CD1c-positive myeloid dendritic cell (primary cell): ENCODE data around the gene GOLGA6B.
"Not testable (repeated sequence)": the region's sequence is repeated elsewhere in the genome, so short reads cannot be mapped to it uniquely, and the experiment has no call there.

Experiments
- DNase-seq: peaks from one replicate; pipeline ENCODE4 v3.0.0-alpha.2; 2016; ENCODE audit errors: extremely low spot score

Gene GOLGA6B

DNA sequence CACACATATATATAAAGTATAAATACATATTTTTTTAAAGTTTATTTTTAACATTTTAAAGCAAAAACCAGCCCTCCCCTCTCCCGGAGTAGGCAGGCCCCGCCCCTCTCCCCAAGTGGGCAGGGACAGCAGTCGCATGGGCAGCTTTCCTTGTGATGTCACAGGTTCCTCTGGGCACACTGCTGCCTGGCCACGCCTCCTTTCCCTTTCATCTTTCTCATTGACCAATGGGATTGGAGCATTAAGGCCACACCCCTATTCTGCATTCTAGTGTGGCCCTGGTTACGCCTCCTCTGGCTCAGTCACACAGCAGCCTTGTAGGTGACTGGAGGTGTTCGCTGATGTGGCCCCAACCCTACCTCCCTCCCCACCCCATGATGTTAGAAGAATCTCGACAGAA lies at the start of gene GOLGA6B:
Gene GOLGA6B, plus strand, starts transcription at position 301 of the 400 bp plus-strand sequence. Its CDS starts 41 bp downstream, at position 342.
- DNase-seq, result not testable (repeated sequence)

DNA sequence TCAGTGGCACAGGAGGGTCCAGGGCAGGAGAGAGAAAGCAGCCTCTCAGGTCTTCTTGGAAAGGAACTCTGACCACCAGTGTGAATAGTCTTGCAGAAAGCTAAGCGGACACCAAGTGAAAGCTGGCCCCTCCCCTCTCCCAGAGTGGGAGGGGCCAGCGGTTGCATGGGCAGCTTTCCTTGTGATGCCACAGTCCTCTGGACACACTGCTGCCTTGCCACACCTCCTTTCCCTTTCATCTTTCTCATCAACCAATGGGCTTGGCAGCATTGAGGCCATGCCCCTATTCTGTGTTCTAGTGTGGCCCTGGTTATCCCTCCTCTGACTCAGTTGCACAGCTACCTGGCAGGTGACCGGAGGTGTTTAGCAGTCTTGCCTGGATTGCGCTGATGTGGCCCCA lies 49.7 kb upstream of the GOLGA6B start:
- DNase-seq, result no peak

DNA sequence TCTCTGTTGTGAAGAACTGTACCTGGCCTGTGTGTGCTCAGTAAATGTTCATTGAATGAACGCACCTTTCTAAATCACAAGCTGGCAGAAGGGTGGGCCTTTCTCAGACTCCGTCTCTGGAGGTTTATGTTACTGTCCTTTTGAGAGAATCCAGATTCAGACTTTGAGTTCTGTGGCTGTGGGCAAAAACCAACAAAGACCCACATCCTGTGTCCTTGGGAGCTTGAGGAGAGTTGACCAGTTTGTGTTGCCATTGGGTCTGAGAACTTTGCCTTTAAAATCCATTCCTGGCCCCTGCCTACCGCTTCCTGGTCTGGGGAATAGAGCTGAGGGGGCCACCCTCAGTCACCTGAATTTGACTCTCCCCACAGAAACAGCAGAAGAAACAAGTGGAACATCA lies 46.4 kb upstream of the GOLGA6B start:
- DNase-seq, result not testable (repeated sequence)

DNA sequence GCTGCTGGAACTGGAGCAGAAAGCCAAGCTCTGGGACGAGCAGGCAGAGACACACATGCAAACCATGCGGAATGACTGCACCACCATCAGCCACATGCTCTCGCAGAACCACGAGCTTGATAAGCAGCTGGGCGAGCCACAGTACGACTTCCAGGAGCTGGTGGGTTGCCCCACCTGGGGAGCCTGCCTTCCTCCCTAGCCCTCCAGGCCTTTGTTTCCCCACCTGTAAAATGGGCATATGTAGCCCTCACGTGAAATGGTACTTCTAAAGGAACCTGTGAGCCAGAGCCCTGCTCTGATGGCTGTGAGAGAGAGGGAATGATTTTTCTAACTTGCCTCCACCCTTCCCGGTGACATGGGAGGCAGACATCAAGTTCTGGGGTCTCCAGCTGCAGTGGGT lies 44.6 kb upstream of the GOLGA6B start:
- DNase-seq, result no peak

DNA sequence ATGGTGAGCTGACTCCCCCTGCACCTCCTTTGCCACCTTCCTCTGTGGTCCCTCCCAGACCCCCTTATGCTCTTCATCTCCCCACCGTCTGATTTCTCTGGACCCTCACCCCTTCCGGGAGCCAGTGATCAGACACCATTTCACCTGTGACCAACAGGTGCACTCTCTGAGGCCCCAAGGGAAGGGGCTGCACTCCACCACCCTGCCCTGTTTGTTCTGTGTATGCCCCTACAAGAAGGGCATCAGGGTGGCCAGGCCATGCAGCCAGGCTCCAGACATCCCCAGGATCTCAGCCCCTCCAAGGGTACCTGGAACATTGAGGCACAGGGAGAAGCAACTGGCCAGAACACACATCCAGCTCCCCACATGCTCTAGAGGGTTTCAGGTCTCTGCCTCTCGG lies 42.2 kb upstream of the GOLGA6B start:
- DNase-seq, result not testable (repeated sequence)

DNA sequence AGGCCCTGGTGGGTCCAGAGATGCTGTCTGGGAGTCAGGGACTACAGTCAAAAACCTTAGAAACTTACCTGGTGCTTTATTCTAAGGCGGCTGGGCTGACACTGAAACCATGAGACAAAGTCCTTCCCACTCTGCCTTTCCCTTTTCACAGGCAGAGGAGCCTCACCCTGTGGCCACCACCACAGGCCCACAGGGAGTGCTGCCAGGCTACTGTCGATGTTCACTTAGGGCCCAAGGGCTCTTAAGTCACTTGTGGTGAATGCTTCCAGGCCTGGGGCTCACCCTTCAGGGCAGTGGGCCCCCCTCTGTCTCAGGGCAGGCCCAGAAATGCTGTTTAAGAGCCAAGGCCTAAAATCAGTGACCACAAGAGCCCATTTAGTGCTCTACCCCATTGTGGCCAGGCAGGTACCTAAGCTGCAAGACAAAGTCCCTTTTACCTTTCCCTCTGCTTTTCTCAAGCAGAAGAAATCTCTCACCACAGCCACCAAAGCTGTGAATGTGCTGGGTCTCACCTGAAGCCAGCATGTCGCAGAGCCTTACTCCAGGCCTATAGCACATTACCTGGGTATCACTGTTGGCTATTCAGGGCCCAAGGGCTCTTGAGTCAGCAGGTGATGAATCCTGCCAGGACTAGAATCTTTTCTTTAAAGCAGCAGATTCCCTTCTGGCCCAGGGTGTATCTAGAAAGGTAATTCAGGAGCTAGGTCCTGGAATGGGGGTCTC lies 39.5 kb upstream of the GOLGA6B start:
- DNase-seq, result no peak

GRCh38 chr15:72615533-72616233 lies 38.8 kb upstream of the GOLGA6B start:
- not testable (repeated sequence) for DNase-seq

- DNase-seq, result no peak
Observed at GRCh38 chr15:72616491-72617210, 37.8 kb upstream of the GOLGA6B start.

- not testable (repeated sequence) for DNase-seq
Observed at GRCh38 chr15:72623854-72624253, 30.6 kb upstream of the GOLGA6B start.

DNA sequence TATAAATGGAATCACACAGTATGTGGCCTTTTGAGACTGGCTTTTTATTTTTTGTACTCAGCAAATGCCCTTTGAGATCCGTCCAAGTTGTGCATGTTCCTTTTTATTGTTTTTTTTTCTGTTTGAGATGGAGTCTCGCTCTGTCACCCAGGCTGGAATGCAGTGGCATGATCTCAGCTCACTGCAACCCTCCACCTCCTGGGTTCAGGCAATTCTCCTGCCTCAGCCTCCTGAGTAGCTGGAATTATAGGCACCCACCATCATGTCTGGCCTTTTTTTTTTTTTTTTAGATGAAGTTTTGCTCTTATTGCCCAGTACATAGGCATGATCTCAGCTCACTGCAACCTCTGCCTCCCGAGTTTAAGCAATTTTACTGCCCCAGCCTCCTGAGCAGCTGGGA lies 28.3 kb upstream of the GOLGA6B start:
- DNase-seq, result not testable (repeated sequence)

DNA sequence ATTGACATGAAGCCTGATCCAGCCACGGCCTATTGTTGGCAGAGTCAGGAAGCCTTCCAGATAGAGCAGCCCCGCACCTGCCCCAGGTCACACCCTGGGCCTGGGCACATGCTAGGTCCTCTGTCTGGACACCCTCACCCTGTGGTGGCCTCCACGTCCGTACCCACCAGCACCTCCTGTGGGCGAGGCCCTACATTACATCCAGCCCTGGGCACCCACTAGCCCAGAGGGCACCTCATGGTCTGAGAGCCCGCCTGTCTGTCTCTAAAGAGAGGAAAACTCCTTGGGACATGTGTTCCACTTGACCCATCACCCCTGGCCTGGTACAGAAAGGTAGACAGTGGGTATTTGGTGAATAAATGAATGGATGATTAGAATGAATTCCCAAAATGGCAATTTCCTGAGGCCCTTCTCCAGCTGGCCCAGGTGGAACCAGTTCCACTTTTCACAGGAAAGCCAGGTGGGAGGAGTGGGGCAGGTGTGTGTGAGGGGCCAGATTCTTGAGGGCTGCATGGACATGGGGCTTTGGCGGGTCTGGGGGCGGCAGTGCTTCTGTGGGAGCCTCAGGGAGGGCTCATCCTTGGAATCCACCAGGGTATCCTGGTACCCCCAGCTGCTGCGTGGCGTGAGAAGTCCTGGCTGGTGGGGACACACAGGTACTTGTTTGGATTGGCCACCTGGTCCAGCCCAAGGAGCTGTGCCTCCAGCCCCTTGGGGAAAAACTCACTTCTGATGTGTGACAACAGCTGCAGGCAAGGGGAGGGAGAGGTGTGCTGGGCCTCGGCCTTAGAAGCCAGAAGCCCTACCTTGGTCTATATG lies 26.0 kb upstream of the GOLGA6B start:
- not testable (repeated sequence) for DNase-seq

GRCh38 chr15:72629068-72629570 lies 25.4 kb upstream of the GOLGA6B start:
- not testable (repeated sequence) for DNase-seq

GRCh38 chr15:72636519-72637282 lies 17.8 kb upstream of the GOLGA6B start:
- DNase-seq, result peak; percentile 79

DNA sequence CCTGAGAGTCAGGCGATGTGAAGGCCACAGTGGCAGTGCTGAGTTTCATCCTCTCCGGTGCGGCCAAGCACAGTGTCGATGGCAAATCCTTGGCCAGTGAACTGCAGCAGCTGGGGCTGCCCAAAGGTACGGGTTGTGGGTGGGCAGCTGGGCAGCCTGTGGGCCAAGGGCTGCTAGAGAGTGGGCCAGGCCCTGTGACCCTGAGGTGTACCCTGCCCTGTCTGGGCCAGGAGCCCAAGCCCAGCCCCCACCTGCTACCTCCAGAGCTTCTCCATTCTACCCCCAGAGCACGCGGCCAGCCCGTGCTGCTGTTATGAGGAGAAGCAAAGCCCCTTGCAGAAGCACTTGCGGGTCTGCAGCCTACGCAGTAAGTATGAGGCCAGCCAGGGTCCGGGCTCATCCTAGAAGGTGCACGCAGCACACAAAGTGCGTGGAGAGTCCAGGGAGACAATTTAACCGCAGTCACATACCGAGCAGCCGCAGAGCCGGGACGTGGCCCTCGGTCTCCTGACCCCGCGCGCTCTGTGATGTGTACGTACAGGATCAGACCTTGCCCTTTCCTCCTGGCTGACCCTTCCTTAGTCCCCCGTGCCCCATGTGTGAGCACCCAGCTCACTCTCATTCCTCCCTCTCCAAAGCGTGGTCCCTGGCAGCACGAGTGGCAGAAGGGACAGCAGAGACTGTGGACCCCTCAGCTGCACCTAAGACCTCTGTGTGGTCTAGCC lies 14.6 kb upstream of the GOLGA6B start:
- not testable (repeated sequence) for DNase-seq

DNA sequence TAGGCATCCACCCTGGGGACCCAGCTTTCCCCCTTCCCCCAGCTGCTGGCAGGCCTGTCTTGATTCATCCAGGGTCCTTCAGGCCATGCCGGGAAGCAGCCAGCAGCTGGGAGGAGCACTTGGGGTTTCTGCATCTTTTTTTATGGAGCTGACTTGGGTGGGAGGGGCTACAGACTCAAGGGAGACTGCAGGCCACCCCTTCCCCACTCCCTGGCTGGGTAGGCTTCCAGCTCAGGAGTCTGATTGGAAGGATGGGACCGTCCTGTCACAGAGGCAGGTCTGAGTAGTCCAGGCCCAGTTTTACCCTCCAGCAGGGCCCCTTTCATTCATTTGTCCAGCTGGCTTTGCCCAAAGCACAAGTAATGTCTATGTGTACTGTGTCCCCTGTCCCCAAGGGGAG lies 12.2 kb upstream of the GOLGA6B start:
- DNase-seq, result not testable (repeated sequence)

DNA sequence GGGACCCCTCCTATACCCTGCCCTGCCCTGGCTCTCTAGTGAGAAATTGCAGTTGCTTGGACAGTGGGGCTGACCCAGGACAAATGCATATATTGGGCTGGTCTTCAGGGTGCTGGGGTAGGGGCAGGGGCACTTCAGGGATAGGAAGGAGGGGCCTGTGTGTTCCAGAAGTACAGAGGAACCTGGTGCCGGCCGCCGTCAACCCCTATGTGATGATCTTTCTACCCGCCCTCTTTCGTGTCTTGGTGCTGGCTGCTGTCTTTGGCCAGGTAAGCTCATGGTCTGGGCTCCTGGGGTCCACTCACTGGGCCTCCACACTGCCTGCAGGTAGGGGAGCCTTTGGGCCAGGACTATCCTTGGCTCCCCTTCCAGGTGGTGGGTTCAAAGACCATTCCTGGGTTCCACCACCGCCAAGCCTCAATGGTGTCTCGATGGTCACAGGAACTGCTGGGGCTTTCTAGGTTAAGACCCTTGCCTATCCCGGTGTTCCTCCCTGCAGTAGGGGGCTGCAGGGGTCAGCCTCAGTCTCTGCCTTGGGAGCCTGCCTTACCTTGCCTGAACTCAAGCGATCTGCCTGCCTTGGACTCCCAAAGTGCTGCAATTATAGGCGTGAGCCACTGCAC lies 5.8 kb upstream of the GOLGA6B start:
- not testable (repeated sequence) for DNase-seq

- not testable (repeated sequence) for DNase-seq
Observed at GRCh38 chr15:72656014-72656413, 1.5 kb downstream of the GOLGA6B start.

GRCh38 chr15:72661081-72661480 lies 6.6 kb downstream of the GOLGA6B start:
- DNase-seq, result not testable (repeated sequence)

DNA sequence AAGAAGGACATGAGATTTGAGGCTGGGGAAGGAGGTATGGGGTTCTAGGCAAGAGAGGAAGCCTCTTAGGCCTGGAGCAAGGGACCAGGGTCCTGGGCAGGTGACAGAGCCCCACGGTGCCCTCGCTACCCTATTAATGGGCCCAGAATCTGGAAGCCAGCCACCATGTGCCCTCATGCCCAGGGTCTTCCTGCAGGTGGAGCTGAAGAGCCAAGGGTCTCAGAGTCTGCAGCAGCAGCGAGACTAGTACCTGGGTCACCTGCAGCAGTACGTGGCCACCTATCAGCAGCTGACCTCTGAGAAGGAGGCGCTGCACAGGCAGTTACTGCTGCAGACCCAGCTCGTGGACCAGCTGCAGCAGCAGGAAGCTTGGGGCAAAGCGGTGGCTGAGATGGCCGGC lies 9.4 kb downstream of the GOLGA6B start:
- DNase-seq, result not testable (repeated sequence)
